B cell (primary cell): ENCODE measurements around the gene GPNMB. TPM values are rescaled to one million over a fixed set of nuclear protein-coding genes. Genes with fewer than 3 reads are reported as not detected.

Experiments used
- ATAC-seq: fragments of 200-7000 bp; cut with Tn5 transposase; one replicate; pipeline ENCODE4 v1.10.0; 2021; ENCODE audit warnings: low read depth, mild to moderate bottlenecking, moderate number of reproducible peaks, moderate library complexity
- CTCF ChIA-PET: fragments of 350-600 bp; sonication (Branson Sonifier 250); formaldehyde crosslinking; loops from one replicate; lab custom pipeline; 2021; ENCODE audit warnings: antibody characterized with exemption, inconsistent platforms; lab: Charles Lee
- POLR2A ChIA-PET: fragments of 350-600 bp; sonication (Branson Sonifier 250); formaldehyde crosslinking; loops from one replicate; lab custom pipeline; 2021; ENCODE audit warnings: antibody characterized with exemption; lab: Charles Lee
- DNase-seq: peaks from one replicate; pipeline ENCODE4 v3.0.0; 2013
- H2AFZ ChIP-seq: 2 replicates; pipeline ENCODE4 v1.6.1; 2012; ENCODE audit warnings: mild to moderate bottlenecking, low read depth, low read length; ENCODE audit not compliant: insufficient read depth, poor library complexity, severe bottlenecking
- H3K27ac ChIP-seq, 2 donors: 1 replicate in 1 of 2; 2 replicates in 1 of 2; pipeline ENCODE4 v1.5.1; 2012 to 2013; ENCODE audit warnings: low read length in 2 of 2, mild to moderate bottlenecking in 2 of 2, moderate library complexity in 1 of 2
- H3K27me3 ChIP-seq, 4 experiments: fragments of 200-600 bp in 1 of 4; sonication (generic) in 1 of 4; replicated peaks in 1 of 4; 1 replicate in 2 of 4; 2 replicates in 2 of 4; pipeline versions ENCODE4 v1.6.1 to v1.7.0; 2013 to 2016; ENCODE audit warnings: low read length in 3 of 4, mild to moderate bottlenecking in 2 of 4, mixed read lengths in 1 of 4, moderate library complexity in 1 of 4; ENCODE audit not compliant: insufficient read depth in 4 of 4, control insufficient read depth in 3 of 4; ENCODE audit errors: control extremely low read depth in 1 of 4
- H3K36me3 ChIP-seq, 2 experiments: replicated peaks in 1 of 2; 1 replicate in 1 of 2; 2 replicates in 1 of 2; pipeline versions ENCODE4 v1.6.1 to v1.7.1; 2013; ENCODE audit warnings: low read length in 1 of 2; ENCODE audit not compliant: insufficient read depth in 2 of 2, control insufficient read depth in 1 of 2; ENCODE audit errors: control extremely low read depth in 1 of 2, extremely low read depth in 1 of 2
- H3K4me1 ChIP-seq, 2 donors: fragments of 200-600 bp in 1 of 2; sonication (generic) in 1 of 2; 1 replicate in 1 of 2; 2 replicates in 1 of 2; pipeline versions ENCODE4 v1.5.1 to v1.6.1; 2013 to 2017; ENCODE audit warnings: low read length in 2 of 2; ENCODE audit not compliant: control insufficient read depth in 2 of 2, insufficient read depth in 2 of 2
- H3K4me2 ChIP-seq: replicated peaks from 2 replicates; pipeline ENCODE3; 2012; ENCODE audit warnings: mild to moderate bottlenecking, low read depth, low read length; ENCODE audit not compliant: poor library complexity, severe bottlenecking
- H3K4me3 ChIP-seq, 5 experiments: fragments of 200-600 bp in 1 of 5; sonication (generic) in 1 of 5; 1 replicate in 3 of 5; 2 replicates in 2 of 5; pipeline versions ENCODE4 v1.5.1 to v1.7.0; 2011 to 2016; ENCODE audit warnings: low read length in 4 of 5, mild to moderate bottlenecking in 4 of 5, low read depth in 2 of 5, control low read depth in 1 of 5, moderate library complexity in 1 of 5; ENCODE audit not compliant: insufficient read depth in 1 of 5; ENCODE audit errors: control extremely low read depth in 1 of 5, extremely low read depth in 1 of 5
- H3K79me2 ChIP-seq: fragments of 200-600 bp; sonication (generic); one replicate; pipeline ENCODE4 v1.6.0; 2016; ENCODE audit warnings: low read length; ENCODE audit not compliant: control insufficient read depth, insufficient read depth
- H3K9ac ChIP-seq: fragments of 200-600 bp; sonication (generic); 2 replicates; pipeline ENCODE4 v1.6.1; 2017; ENCODE audit warnings: mild to moderate bottlenecking, low read length, moderate library complexity
- H3K9me3 ChIP-seq, 3 donors: one replicate each; pipeline versions ENCODE4 v1.6.1 to v1.7.1; 2013; ENCODE audit warnings: low read length in 2 of 3; ENCODE audit not compliant: control insufficient read depth in 2 of 3, insufficient read depth in 1 of 3; ENCODE audit errors: control extremely low read depth in 1 of 3
- H4K20me1 ChIP-seq: 2 replicates; pipeline ENCODE4 v1.6.0; 2012; ENCODE audit warnings: mild to moderate bottlenecking, low read length; ENCODE audit not compliant: insufficient read depth, control insufficient read depth, poor library complexity, severe bottlenecking
- H3K27ac Mint-ChIP-seq: one replicate; pipeline ENCODE4 v1.8.0; 2021; ENCODE audit warnings: mixed read lengths
- H3K27me3 Mint-ChIP-seq: one replicate; pipeline ENCODE4 v1.8.0; 2021; ENCODE audit warnings: mixed read lengths
- H3K4me1 Mint-ChIP-seq: one replicate; pipeline ENCODE4 v1.8.0; 2021; ENCODE audit warnings: mixed read lengths
- H3K4me3 Mint-ChIP-seq: one replicate; pipeline ENCODE4 v1.8.0; 2021; ENCODE audit warnings: mixed read lengths
- H3K9me3 Mint-ChIP-seq: one replicate; pipeline ENCODE4 v1.8.0; 2022; ENCODE audit warnings: mixed read lengths; ENCODE audit not compliant: insufficient read depth
- CTCF ChIP-seq: fragments of 200-600 bp; IDR thresholded peaks from one replicate; pipeline ENCODE4 v1.8.0; 2022; ENCODE audit warnings: antibody characterized with exemption, mild to moderate bottlenecking
- EZH2 ChIP-seq: IDR thresholded peaks from 2 replicates; pipeline ENCODE4 v1.6.1; 2012; ENCODE audit warnings: borderline replicate concordance, low read depth, mild to moderate bottlenecking, moderate library complexity, low read length; ENCODE audit not compliant: insufficient read depth, poor library complexity, severe bottlenecking
- WGBS: methylation state at CpG from one replicate; pipeline ENCODE4 v1.1.5; 2013; ENCODE audit warnings: missing lambda C conversion rate; ENCODE audit not compliant: insufficient coverage; 5-methylcytosine and 5-hydroxymethylcytosine counted together
- intact Hi-C: fragments of 100-400 bp; cut with micrococcal nuclease; formaldehyde crosslinking; loops from one replicate; pipeline ENCODE4 v1.10.0; 2022
- polyA plus RNA-seq: library from polyadenylated mRNA; depleted of rRNA; stranded (reverse); fragments of >200 nt; gene quantifications from 2 replicates; pipeline ENCODE4 v1.2.3, GENCODE V29; 2012
- total RNA-seq, 2 donors: library from RNA; stranded (reverse); fragments of 120-200 nt in 1 of 2; gene quantifications; 1 replicate in 1 of 2; 2 replicates in 1 of 2; pipeline versions ENCODE4 v1.2.3 to v1.2.4, GENCODE V29; 2013 to 2022

Gene GPNMB
- total and polyA plus RNA-seq, 2 donors (not counting 1 experiment from before 2014, with no cell fraction given), result 2.6 TPM; not detected in 1

- H2AFZ ChIP-seq, result no peak overlapping the region
- Mint-ChIP-seq H3K4me1 (no peaks in the 10 kb centered on the region), H3K27me3 (peaks cover 6% of the 10 kb centered on the region), H3K27ac (no peak overlapping the region), H3K9me3 (no peaks in the 10 kb centered on the region), H3K4me3 (no peak overlapping the region)
- H3K4me3 ChIP-seq, result no peak overlapping the region
- H3K9me3 ChIP-seq, result no peaks in the 10 kb centered on the region
- CTCF ChIA-PET, result interaction anchor here (2.6 kb wide), 1 partner anchor 20 kb away, joined by 6 read pairs; no protein-coding TSS in a partner anchor
- peaks cover 0 to 6% (median 0%) of the 10 kb centered on the region in 4 experiments for H3K27me3 ChIP-seq
- H3K4me1 ChIP-seq, result no peaks in the 10 kb centered on the region
- intact Hi-C loops, result no loop called here
- no peak for ATAC-seq
- H4K20me1 ChIP-seq, result no peaks in the 10 kb centered on the region
- TF ChIP-seq EZH2 (no peak), CTCF (no peak)
- H3K79me2 ChIP-seq, result peaks cover 3% of the 10 kb centered on the region
- POLR2A ChIA-PET, result no interaction called here
- no peak overlapping the region for H3K9ac ChIP-seq
- no peak overlapping the region for H3K27ac ChIP-seq
- no peaks in the 10 kb centered on the region for H3K36me3 ChIP-seq
- 100% methylated on average over 1 of the region's 4 CpGs for WGBS
- DNase-seq, result no peak
- H3K4me2 ChIP-seq, result no peak overlapping the region
Observed at GRCh38 chr7:23292623-23293022, 46.0 kb downstream of the GPNMB start.

GRCh38 chr7:23293500-23294073, 47.0 kb downstream of the GPNMB start:
- Mint-ChIP-seq H3K27ac (no peak overlapping the region), H3K27me3 (peaks cover 6% of the 10 kb centered on the region), H3K9me3 (no peaks in the 10 kb centered on the region), H3K4me3 (no peak overlapping the region), H3K4me1 (peaks cover 5% of the 10 kb centered on the region)
- ATAC-seq, result no peak
- Histone ChIP-seq H3K27ac (no peak overlapping the region), H3K79me2 (peaks cover 11% of the 10 kb centered on the region), H3K4me2 (no peak overlapping the region), H3K9ac (no peak overlapping the region), H3K36me3 (no peaks in the 10 kb centered on the region), H3K27me3 (peaks cover 0 to 6% (median 0%) of the 10 kb centered on the region in 4 experiments), H2AFZ (no peak overlapping the region), H3K9me3 (no peaks in the 10 kb centered on the region), H3K4me3 (no peak overlapping the region), H4K20me1 (no peaks in the 10 kb centered on the region), H3K4me1 (peaks cover under 1 to 1% of the 10 kb centered on the region in 2 donors)
- CTCF ChIA-PET, result interaction anchor here (1.1 to 1.3 kb wide), 2 partner anchors 15 to 30 kb away, joined by 3 to 5 read pairs; no protein-coding TSS in a partner anchor
- DNase-seq, result no peak
- TF ChIP-seq EZH2 (no peak), CTCF (no peak)
- POLR2A ChIA-PET, result no interaction called here
- intact Hi-C loops, result no loop called here
- 95% methylated on average over 10 of the region's 12 CpGs for WGBS
